GM06990 (cell line): ENCODE results near the gene ZNF620.
"Not testable (repeated sequence)": the region's sequence is repeated elsewhere in the genome, so short reads cannot be mapped to it uniquely, and the experiment has no call there.

ENCODE experiments used
- DNase-seq: peaks from one replicate; pipeline ENCODE4 v3.0.0-alpha.2; 2011; ENCODE audit not compliant: insufficient read length; ENCODE audit errors: extremely low read depth
- H3K27me3 ChIP-seq: replicated peaks from 2 replicates; pipeline ENCODE4 v1.6.0; 2011; ENCODE audit warnings: low read length; ENCODE audit not compliant: control insufficient read depth, insufficient read depth
- H3K36me3 ChIP-seq: 2 replicates; pipeline ENCODE4 v1.5.1; 2011; ENCODE audit warnings: low read length; ENCODE audit not compliant: control insufficient read depth, insufficient read depth
- H3K4me3 ChIP-seq: replicated peaks from 2 replicates; pipeline ENCODE4 v1.5.1; 2011; ENCODE audit warnings: low read depth, mild to moderate bottlenecking, control low read depth, low read length
- CTCF ChIP-seq: IDR thresholded peaks from 2 replicates; pipeline ENCODE4 v1.5.1; 2011; ENCODE audit warnings: low read length, control low read depth, mild to moderate bottlenecking, inconsistent platforms; ENCODE audit not compliant: insufficient read depth, poor library complexity, severe bottlenecking

ZNF620 gene

GRCh38 chr3:40532252-40532651, 26.4 kb downstream of the ZNF620 start:
- no peaks in the 10 kb centered on the region for H3K27me3 ChIP-seq
- no peak overlapping the region for H3K4me3 ChIP-seq
- no peak for DNase-seq
- no peak for TF ChIP-seq CTCF
- H3K36me3 ChIP-seq, result peaks cover 9% of the 10 kb centered on the region

GRCh38 chr3:40534283-40534682, 28.4 kb downstream of the ZNF620 start:
- no peaks in the 10 kb centered on the region for H3K27me3 ChIP-seq

GRCh38 chr3:40546816-40547215, 41.0 kb downstream of the ZNF620 start:
- H3K27me3 ChIP-seq, result no peaks in the 10 kb centered on the region
- no peaks in the 10 kb centered on the region for H3K36me3 ChIP-seq
- no peak for TF ChIP-seq CTCF
- no peak for DNase-seq
- no peak overlapping the region for H3K4me3 ChIP-seq

More at GRCh38 chr3:40534283-40534682, 28.4 kb downstream of the ZNF620 start:
- Histone ChIP-seq H3K4me3 (no peak overlapping the region), H3K36me3 (peaks cover 8% of the 10 kb centered on the region)
- no peak for DNase-seq
- no peak for TF ChIP-seq CTCF

GRCh38 chr3:40550167-40550566, 44.3 kb downstream of the ZNF620 start:
- no peak overlapping the region for H3K4me3 ChIP-seq
- H3K27me3 ChIP-seq, result no peaks in the 10 kb centered on the region
- DNase-seq, result no peak
- TF ChIP-seq CTCF, result no peak
- H3K36me3 ChIP-seq, result no peaks in the 10 kb centered on the region

DNA sequence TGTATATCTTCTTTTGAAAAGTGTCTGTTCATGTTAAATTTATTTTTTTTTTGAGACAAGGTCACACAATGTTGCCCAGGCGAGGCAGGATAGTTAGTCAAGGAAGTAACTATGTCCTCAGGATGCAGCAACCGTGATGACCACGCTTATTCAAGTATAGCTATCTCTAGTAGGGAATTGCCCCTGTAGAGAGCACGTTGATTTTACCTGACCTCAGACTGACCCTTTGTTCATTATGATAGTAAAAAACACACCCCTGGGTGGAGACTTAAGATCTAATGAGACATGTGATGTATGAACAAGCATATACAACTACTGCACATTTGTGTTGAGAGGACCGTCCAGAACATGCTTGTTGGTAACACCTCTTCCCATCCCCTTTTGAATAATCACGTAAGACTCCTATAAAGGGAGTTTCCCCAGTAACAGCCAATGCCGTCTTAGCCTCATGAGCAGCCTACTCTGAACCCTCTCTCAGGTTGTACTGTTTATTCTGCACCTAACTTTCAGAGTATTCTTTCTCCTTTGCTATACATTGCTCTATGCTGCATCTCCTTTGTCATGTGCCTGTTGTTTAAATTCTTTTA, 51.8 kb downstream of the ZNF620 start:
- H3K27me3 ChIP-seq, result no peaks in the 10 kb centered on the region

DNA sequence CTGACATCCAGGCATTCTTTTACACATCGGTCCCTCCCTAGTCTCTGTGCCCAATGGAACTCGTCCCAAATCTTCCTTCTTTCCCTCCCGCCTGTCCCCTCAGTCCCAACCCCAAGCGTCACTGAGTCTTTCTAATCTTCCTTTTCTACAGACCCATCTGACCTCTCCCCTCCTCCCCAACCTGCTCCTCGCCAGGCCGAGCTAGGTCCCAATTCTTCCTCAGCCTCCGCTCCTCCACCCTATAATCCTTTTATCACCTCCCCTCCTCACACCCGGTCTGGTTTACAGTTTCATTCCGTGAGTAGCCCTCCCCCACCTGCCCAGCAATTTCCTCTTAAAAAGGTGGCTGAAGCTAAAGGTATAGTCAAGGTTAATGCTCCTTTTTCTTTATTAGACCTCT, 56.6 kb downstream of the ZNF620 start:
- not testable (repeated sequence) for H3K4me3 ChIP-seq, H3K36me3 ChIP-seq, DNase-seq, H3K27me3 ChIP-seq

More for the DNA sequence above, 51.8 kb downstream of the ZNF620 start:
- peak; percentile 15 for DNase-seq
- no peak overlapping the region for H3K4me3 ChIP-seq
- TF ChIP-seq CTCF, result no peak
- no peaks in the 10 kb centered on the region for H3K36me3 ChIP-seq

DNA sequence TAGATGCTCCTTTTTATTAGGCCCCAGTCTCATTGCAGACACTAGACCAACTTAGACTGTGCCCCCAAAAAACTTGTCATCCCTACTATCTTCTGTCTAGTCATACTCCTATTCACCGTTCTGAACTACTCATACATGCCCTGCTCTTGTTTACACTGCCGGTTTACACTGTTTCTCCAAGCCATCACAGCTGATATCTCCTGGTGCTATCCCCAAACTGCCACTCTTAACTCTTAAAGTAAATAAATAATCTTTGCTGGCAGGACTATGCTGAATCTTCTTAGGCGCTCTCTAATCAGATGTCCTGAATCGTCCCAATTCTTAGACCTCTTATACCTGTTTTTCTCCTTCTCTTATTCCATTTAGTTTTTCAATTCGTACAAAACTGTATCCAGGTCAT, 59.8 kb downstream of the ZNF620 start:
- H3K4me3 ChIP-seq, H3K27me3 ChIP-seq, H3K36me3 ChIP-seq, DNase-seq: not testable (repeated sequence)
